Body of pancreas (tissue), 4 donors: Measurements from ENCODE around the gene RSAD2. TPM values are rescaled to one million over a fixed set of nuclear protein-coding genes. Genes with fewer than 3 reads are reported as not detected.
"Not testable (repeated sequence)": the region's sequence is repeated elsewhere in the genome, so short reads cannot be mapped to it uniquely, and the experiment has no call there.

Source experiments
- ATAC-seq: fragments of 150-250 bp; one replicate; pipeline ENCODE4 v1.9.1; 2016
- DNase-seq, 4 donors: peaks; one replicate each; pipeline ENCODE4 v3.0.0-alpha.2; 2019
- H3K27ac ChIP-seq, 4 donors: fragments of 200-600 bp; sonication (generic); 1 replicate in 3 of 4; 2 replicates in 1 of 4; pipeline versions ENCODE4 v1.5.1 to v1.6.1; 2016 to 2019; ENCODE audit warnings: mild to moderate bottlenecking in 1 of 4, mixed read lengths in 1 of 4, moderate library complexity in 1 of 4
- H3K27me3 ChIP-seq, 2 donors: fragments of 200-600 bp; sonication (generic); one replicate each; pipeline ENCODE4 v1.6.0; 2016; ENCODE audit warnings: mild to moderate bottlenecking in 1 of 2
- H3K36me3 ChIP-seq, 2 donors: fragments of 200-600 bp; sonication (generic); replicated peaks in 1 of 2; 2 replicates each; pipeline ENCODE4 v1.5.1; 2016; ENCODE audit warnings: low read depth in 2 of 2; ENCODE audit not compliant: insufficient read depth in 1 of 2
- H3K4me1 ChIP-seq: fragments of 200-600 bp; sonication (generic); one replicate; pipeline ENCODE4 v1.6.0; 2016
- H3K4me3 ChIP-seq, 2 donors: fragments of 200-600 bp; sonication (generic); 1 replicate in 1 of 2; 2 replicates in 1 of 2; pipeline ENCODE4 v1.5.1; 2016 to 2019
- H3K9me3 ChIP-seq, 3 donors: fragments of 200-600 bp; sonication (generic); 1 replicate in 2 of 3; 2 replicates in 1 of 3; pipeline ENCODE4 v1.5.1; 2016
- POLR2A ChIP-seq, 3 donors: fragments of 450-650 bp; IDR thresholded peaks; one replicate each; pipeline ENCODE4 v1.6.1; 2016; ENCODE audit warnings: antibody characterized with exemption in 3 of 3, mild to moderate bottlenecking in 2 of 3
- WGBS, 2 donors: methylation state at CpG; one replicate each; pipeline ENCODE4 v1.1.5; 2017; 5-methylcytosine and 5-hydroxymethylcytosine counted together
- intact Hi-C: fragments of 100-400 bp; cut with DNase I; formaldehyde crosslinking; loops from one replicate; pipeline ENCODE4 v1.15.1; 2023
- total RNA-seq, 2 donors: library from RNA; depleted of rRNA; stranded (reverse); fragments of >200 nt; gene quantifications; one replicate each; pipeline ENCODE4 v1.1.0, GENCODE V29; 2016
- TF ChIP-seq, protein P1 (sequence below), 7 experiments: fragments of 450-650 bp in 4 of 7; fragments of 200-600 bp in 3 of 7; sonication (generic) in 3 of 7; IDR thresholded peaks; one replicate each; pipeline ENCODE4 v1.5.1; 2016 to 2019; ENCODE audit warnings: antibody characterized with exemption in 7 of 7

Gene RSAD2
- total RNA-seq, 2 donors from 2014 or later: under 0.01 to 1.0 TPM

GRCh38 chr2:6893876-6894482 is 16.4 kb downstream of the RSAD2 start:
- Histone ChIP-seq H3K27ac (no peak overlapping the region), H3K4me3 (no peak overlapping the region), H3K4me1 (no peaks in the 10 kb centered on the region), H3K9me3 (no peaks in the 10 kb centered on the region), H3K36me3 (no peaks in the 10 kb centered on the region), H3K27me3 (no peaks in the 10 kb centered on the region)
- intact Hi-C loops: no loop called here
- TF ChIP-seq, protein P1, sequence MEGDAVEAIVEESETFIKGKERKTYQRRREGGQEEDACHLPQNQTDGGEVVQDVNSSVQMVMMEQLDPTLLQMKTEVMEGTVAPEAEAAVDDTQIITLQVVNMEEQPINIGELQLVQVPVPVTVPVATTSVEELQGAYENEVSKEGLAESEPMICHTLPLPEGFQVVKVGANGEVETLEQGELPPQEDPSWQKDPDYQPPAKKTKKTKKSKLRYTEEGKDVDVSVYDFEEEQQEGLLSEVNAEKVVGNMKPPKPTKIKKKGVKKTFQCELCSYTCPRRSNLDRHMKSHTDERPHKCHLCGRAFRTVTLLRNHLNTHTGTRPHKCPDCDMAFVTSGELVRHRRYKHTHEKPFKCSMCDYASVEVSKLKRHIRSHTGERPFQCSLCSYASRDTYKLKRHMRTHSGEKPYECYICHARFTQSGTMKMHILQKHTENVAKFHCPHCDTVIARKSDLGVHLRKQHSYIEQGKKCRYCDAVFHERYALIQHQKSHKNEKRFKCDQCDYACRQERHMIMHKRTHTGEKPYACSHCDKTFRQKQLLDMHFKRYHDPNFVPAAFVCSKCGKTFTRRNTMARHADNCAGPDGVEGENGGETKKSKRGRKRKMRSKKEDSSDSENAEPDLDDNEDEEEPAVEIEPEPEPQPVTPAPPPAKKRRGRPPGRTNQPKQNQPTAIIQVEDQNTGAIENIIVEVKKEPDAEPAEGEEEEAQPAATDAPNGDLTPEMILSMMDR (IDR thresholded peaks at IDR 0.05): no peak
- no peak for TF ChIP-seq POLR2A (IDR thresholded peaks at IDR 0.05)
- WGBS, 2 donors: 29 to 40% methylated on average over 1 to 2 of the region's 2 CpGs
- ATAC-seq (no peak), DNase-seq (no peak)

- no peak overlapping the region for H3K27ac ChIP-seq
- no peaks in the 10 kb centered on the region for H3K27me3 ChIP-seq
- DNase-seq (no peak), ATAC-seq (peak; percentile 67)
- H3K36me3 ChIP-seq: no peaks in the 10 kb centered on the region
- H3K4me3 ChIP-seq: no peak overlapping the region
- H3K9me3 ChIP-seq: no peaks in the 10 kb centered on the region
- no peaks in the 10 kb centered on the region for H3K4me1 ChIP-seq
- 56 to 58% methylated on average over 5 of the region's 5 CpGs for WGBS, 2 donors
- intact Hi-C loops: no loop called here
- TF ChIP-seq POLR2A (IDR thresholded peaks at IDR 0.05): no peak
- TF ChIP-seq, protein P1 (IDR thresholded peaks at IDR 0.05): peak; percentile 42 to 91 (median 83)
Observed at GRCh38 chr2:6896930-6897759, 19.6 kb downstream of the RSAD2 start.

- DNase-seq: not testable (repeated sequence)
- WGBS, 2 donors: 96 to 98% methylated on average over 2 of the region's 2 CpGs
- intact Hi-C loops: loop anchor here (5.0 kb wide), 1 partner anchor 135 kb away; no protein-coding TSS in a partner anchor
Observed at GRCh38 chr2:6902581-6902980, 25.0 kb downstream of the RSAD2 start.

GRCh38 chr2:6905668-6906067 is 28.1 kb downstream of the RSAD2 start:
- H3K36me3 ChIP-seq: no peaks in the 10 kb centered on the region
- TF ChIP-seq POLR2A (IDR thresholded peaks at IDR 0.05): no peak
- TF ChIP-seq, protein P1 (IDR thresholded peaks at IDR 0.05): no peak
- H3K27me3 ChIP-seq: no peaks in the 10 kb centered on the region
- intact Hi-C loops: no loop called here
- no peak for ATAC-seq
- 88 to 97% methylated on average over 1 of the region's 1 CpG for WGBS, 2 donors
- DNase-seq: no peak
- H3K4me1 ChIP-seq: no peaks in the 10 kb centered on the region
- no peaks in the 10 kb centered on the region for H3K9me3 ChIP-seq
- H3K27ac ChIP-seq: no peak overlapping the region
- H3K4me3 ChIP-seq: no peak overlapping the region

More at GRCh38 chr2:6902581-6902980, 25.0 kb downstream of the RSAD2 start:
- H3K27ac ChIP-seq, H3K4me1 ChIP-seq, H3K9me3 ChIP-seq, H3K36me3 ChIP-seq, ATAC-seq, H3K27me3 ChIP-seq, H3K4me3 ChIP-seq: not testable (repeated sequence)

DNA sequence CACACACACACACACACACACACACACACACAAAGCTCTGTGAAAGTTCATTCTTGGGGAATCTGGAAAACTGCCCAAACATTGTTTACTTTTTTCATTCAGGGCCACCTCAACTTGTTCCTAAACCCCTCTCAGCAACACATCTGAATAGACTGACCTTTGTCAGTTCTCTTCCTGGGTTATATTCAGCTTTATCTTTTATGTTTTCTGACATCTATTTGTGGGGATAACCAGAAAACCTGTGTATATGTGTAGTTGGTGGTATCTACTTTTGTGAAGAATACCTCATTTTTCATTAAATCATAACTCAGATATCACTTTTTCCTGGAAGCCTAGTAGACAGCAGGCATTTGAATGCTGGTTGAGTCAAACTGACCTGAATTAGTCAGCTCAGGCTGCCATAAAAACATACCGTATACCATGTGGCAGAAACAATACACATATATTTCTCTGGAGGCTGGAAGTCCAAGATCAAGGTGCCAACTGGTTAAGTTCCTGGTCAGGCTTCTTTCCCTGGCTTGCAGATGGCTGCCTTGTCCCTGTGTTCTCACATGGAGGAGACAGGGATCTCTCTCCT is 28.7 kb downstream of the RSAD2 start:
- WGBS, 2 donors: 79 to 83% methylated on average over 1 of the region's 1 CpG
- Histone ChIP-seq H3K27ac (no peak overlapping the region), H3K4me3 (no peak overlapping the region), H3K4me1 (no peaks in the 10 kb centered on the region), H3K9me3 (no peaks in the 10 kb centered on the region), H3K27me3 (no peaks in the 10 kb centered on the region), H3K36me3 (no peaks in the 10 kb centered on the region)
- DNase-seq (no peak), ATAC-seq (no peak)
- intact Hi-C loops: no loop called here
- TF ChIP-seq POLR2A (IDR thresholded peaks at IDR 0.05): no peak
- TF ChIP-seq, protein P1 (IDR thresholded peaks at IDR 0.05): no peak
